ENCODE measurements around the gene TGFBI. TPM values are rescaled to one million over a fixed set of nuclear protein-coding genes. Genes with fewer than 3 reads are reported as not detected.

The TGFBI gene
- total and polyA plus RNA-seq, 9 of the 15 experiments (the other 6 are each of a cell fraction or from before 2014, with no cell fraction given) = 0.05 to 0.62 (median 0.08) TPM; not detected in 6

DNA sequence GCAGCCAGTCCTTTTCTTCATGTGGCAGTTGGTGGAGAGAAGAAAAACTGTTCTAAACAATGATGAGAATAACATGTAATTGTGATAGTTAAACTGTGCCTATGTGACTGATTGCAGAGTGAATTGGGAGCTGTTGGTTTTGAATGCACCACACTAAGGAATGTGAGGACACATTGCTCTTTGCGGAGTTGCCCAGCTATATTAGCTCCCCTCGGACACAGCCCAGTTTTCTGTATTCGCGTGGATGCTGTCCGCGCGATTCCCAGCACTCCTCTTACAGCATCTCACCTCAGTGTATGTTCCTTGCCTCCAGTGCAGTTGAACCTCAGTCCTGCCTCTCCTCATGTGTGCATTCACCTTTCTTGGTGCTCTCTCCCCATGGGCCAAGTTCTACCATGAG, 32.2 kb downstream of the TGFBI start:
- 38% methylated on average over 7 of the region's 7 CpGs for WGBS (ENCODE audit: insufficient coverage, low coverage, missing lambda C conversion rate)
- Histone ChIP-seq H3K9me1 (ENCODE audit: control insufficient read depth, insufficient read depth, low read length) (no peaks in the 10 kb centered on the region), H3K27me3 (ENCODE audit: control insufficient read depth in 2 of 2, insufficient read depth in 2 of 2, low read length in 2 of 2) (peaks cover 12 to 49% of the 10 kb centered on the region in 2 experiments; a peak in 4 of 5 replicates), H3K9me3 (replicated peaks; ENCODE audit: control insufficient read depth, insufficient read depth, low read depth, low read length) (no peaks in the 10 kb centered on the region), H3K27ac (ENCODE audit: extremely low read depth, low read depth, low read length) (no peak overlapping the region), H3K4me1 (replicated peaks in 1 of 2; ENCODE audit: control insufficient read depth in 2 of 2, insufficient read depth in 2 of 2, low read length in 2 of 2) (no peaks in the 10 kb centered on the region; a peak in 1 of 5 replicates), H4K20me1 (replicated peaks; ENCODE audit: control insufficient read depth, insufficient read depth, low read length) (no peaks in the 10 kb centered on the region; the same call in none of the 2 replicates), H2AFZ (ENCODE audit: low read depth, low read length) (no peak overlapping the region), H3K36me3 (ENCODE audit: control insufficient read depth, insufficient read depth, low read length) (no peaks in the 10 kb centered on the region), H3K4me2 (ENCODE audit: insufficient read depth, low read length) (no peak overlapping the region), H3K79me2 (ENCODE audit: control insufficient read depth, insufficient read depth, low read length) (no peaks in the 10 kb centered on the region), H3K4me3 (no peak overlapping the region), H3K9ac (ENCODE audit: insufficient read depth in 1 of 2, low read depth in 2 of 2, low read length in 2 of 2) (no peak overlapping the region)
- DNase-seq (ENCODE audit: extremely low read depth in 1 of 4, low spot score in 3 of 4) (no peak), ATAC-seq (no peak), FAIRE-seq (no peak)
- no TSS peak for BruUV-seq (replicated peaks)
- in situ Hi-C loops (cut with MboI) (loop anchor here (5.0 kb wide), 1 partner anchor 174 kb away; no protein-coding TSS in a partner anchor), intact Hi-C loops (cut with micrococcal nuclease) (no loop called here)
- ChIA-PET CTCF (ENCODE audit: low intra/inter-chr PET ratio) (no interaction called here), POLR2A (no interaction called here)
- TF ChIP-seq, protein P1, sequence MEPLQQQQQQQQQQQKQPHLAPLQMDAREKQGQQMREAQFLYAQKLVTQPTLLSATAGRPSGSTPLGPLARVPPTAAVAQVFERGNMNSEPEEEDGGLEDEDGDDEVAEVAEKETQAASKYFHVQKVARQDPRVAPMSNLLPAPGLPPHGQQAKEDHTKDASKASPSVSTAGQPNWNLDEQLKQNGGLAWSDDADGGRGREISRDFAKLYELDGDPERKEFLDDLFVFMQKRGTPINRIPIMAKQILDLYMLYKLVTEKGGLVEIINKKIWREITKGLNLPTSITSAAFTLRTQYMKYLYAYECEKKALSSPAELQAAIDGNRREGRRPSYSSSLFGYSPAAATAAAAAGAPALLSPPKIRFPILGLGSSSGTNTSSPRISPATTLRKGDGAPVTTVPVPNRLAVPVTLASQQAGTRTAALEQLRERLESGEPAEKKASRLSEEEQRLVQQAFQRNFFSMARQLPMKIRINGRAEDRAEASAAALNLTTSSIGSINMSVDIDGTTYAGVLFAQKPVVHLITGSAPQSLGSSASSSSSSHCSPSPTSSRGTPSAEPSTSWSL (CRISPR knock-in tag; IDR thresholded peaks at IDR 0.05; ENCODE audit: borderline replicate concordance) = no peak
- TF ChIP-seq ZNF165 (CRISPR knock-in tag; IDR thresholded peaks at IDR 0.05; ENCODE audit: borderline replicate concordance) (no peak), ZNF274 (IDR thresholded peaks at IDR 0.05; ENCODE audit: borderline replicate concordance, low read depth, low read length) (no peak), IFI16 (CRISPR knock-in tag; IDR thresholded peaks at IDR 0.05) (no peak)
- TF ChIP-seq, protein P2, sequence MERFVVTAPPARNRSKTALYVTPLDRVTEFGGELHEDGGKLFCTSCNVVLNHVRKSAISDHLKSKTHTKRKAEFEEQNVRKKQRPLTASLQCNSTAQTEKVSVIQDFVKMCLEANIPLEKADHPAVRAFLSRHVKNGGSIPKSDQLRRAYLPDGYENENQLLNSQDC (CRISPR knock-in tag; IDR thresholded peaks at IDR 0.05) = no peak
- TF ChIP-seq, protein P3, sequence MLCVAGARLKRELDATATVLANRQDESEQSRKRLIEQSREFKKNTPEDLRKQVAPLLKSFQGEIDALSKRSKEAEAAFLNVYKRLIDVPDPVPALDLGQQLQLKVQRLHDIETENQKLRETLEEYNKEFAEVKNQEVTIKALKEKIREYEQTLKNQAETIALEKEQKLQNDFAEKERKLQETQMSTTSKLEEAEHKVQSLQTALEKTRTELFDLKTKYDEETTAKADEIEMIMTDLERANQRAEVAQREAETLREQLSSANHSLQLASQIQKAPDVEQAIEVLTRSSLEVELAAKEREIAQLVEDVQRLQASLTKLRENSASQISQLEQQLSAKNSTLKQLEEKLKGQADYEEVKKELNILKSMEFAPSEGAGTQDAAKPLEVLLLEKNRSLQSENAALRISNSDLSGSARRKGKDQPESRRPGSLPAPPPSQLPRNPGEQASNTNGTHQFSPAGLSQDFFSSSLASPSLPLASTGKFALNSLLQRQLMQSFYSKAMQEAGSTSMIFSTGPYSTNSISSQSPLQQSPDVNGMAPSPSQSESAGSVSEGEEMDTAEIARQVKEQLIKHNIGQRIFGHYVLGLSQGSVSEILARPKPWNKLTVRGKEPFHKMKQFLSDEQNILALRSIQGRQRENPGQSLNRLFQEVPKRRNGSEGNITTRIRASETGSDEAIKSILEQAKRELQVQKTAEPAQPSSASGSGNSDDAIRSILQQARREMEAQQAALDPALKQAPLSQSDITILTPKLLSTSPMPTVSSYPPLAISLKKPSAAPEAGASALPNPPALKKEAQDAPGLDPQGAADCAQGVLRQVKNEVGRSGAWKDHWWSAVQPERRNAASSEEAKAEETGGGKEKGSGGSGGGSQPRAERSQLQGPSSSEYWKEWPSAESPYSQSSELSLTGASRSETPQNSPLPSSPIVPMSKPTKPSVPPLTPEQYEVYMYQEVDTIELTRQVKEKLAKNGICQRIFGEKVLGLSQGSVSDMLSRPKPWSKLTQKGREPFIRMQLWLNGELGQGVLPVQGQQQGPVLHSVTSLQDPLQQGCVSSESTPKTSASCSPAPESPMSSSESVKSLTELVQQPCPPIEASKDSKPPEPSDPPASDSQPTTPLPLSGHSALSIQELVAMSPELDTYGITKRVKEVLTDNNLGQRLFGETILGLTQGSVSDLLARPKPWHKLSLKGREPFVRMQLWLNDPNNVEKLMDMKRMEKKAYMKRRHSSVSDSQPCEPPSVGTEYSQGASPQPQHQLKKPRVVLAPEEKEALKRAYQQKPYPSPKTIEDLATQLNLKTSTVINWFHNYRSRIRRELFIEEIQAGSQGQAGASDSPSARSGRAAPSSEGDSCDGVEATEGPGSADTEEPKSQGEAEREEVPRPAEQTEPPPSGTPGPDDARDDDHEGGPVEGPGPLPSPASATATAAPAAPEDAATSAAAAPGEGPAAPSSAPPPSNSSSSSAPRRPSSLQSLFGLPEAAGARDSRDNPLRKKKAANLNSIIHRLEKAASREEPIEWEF (CRISPR knock-in tag; IDR thresholded peaks at IDR 0.05) = no peak
